Hepatocyte (in vitro differentiated cells): ENCODE results near the gene CCDC136. TPM values are rescaled to one million over a fixed set of nuclear protein-coding genes. Genes with fewer than 3 reads are reported as not detected.

ENCODE experiments used
- DNase-seq: peaks from one replicate; pipeline ENCODE4 v3.0.0-alpha.2; 2016; ENCODE audit warnings: low spot score
- H2AFZ ChIP-seq: fragments of 200-600 bp; sonication (generic); 2 replicates; pipeline ENCODE4 v1.6.0; 2016; ENCODE audit warnings: antibody characterized with exemption, mild to moderate bottlenecking
- H3K27ac ChIP-seq: fragments of 200-600 bp; sonication (generic); 2 replicates; pipeline ENCODE4 v1.5.1; 2016; ENCODE audit warnings: mild to moderate bottlenecking
- H3K27me3 ChIP-seq: fragments of 200-600 bp; sonication (generic); 2 replicates; pipeline ENCODE4 v1.6.1; 2016
- H3K36me3 ChIP-seq: fragments of 200-600 bp; sonication (generic); replicated peaks from 2 replicates; pipeline ENCODE4 v1.5.1; 2016; ENCODE audit warnings: low read depth; ENCODE audit not compliant: insufficient read depth
- H3K4me1 ChIP-seq: fragments of 200-600 bp; sonication (generic); 2 replicates; pipeline ENCODE4 v1.5.1; 2016; ENCODE audit warnings: mild to moderate bottlenecking, moderate library complexity; ENCODE audit not compliant: insufficient read depth
- H3K4me2 ChIP-seq: fragments of 200-600 bp; sonication (generic); 2 replicates; pipeline ENCODE4 v1.6.0; 2016
- H3K4me3 ChIP-seq: fragments of 200-600 bp; sonication (generic); 2 replicates; pipeline ENCODE4 v1.5.1; 2016; ENCODE audit warnings: mild to moderate bottlenecking
- H3K79me2 ChIP-seq: fragments of 200-600 bp; sonication (generic); 2 replicates; pipeline ENCODE4 v1.6.0; 2017; ENCODE audit warnings: mild to moderate bottlenecking
- H3K9me2 ChIP-seq: fragments of 200-600 bp; sonication (generic); replicated peaks from 2 replicates; pipeline ENCODE4 v1.6.0; 2017; ENCODE audit warnings: mild to moderate bottlenecking; ENCODE audit not compliant: insufficient read depth
- H3K9me3 ChIP-seq: fragments of 200-600 bp; sonication (generic); 2 replicates; pipeline ENCODE4 v1.5.1; 2016; ENCODE audit warnings: low read depth, mild to moderate bottlenecking
- H4K20me1 ChIP-seq: fragments of 200-600 bp; sonication (generic); 2 replicates; pipeline ENCODE4 v1.6.0; 2016; ENCODE audit warnings: mild to moderate bottlenecking; ENCODE audit not compliant: insufficient read depth, poor library complexity, severe bottlenecking
- EZH2 ChIP-seq: fragments of 200-600 bp; sonication (generic); IDR thresholded peaks from 2 replicates; pipeline ENCODE4 v1.6.1; 2016; ENCODE audit warnings: antibody characterized with exemption, mild to moderate bottlenecking, borderline replicate concordance
- EZH2phosphoT487 ChIP-seq: fragments of 200-600 bp; sonication (generic); IDR thresholded peaks from one replicate; pipeline ENCODE4 v1.6.1; 2018; ENCODE audit warnings: antibody characterized with exemption, mild to moderate bottlenecking, low read depth, moderate library complexity; ENCODE audit not compliant: unreplicated experiment, severe bottlenecking
- WGBS: methylation state at CpG from one replicate; pipeline ENCODE4 v1.1.6; 2016; ENCODE audit warnings: low lambda C conversion rate; ENCODE audit errors: missing lambda C conversion rate; 5-methylcytosine and 5-hydroxymethylcytosine counted together
- polyA plus RNA-seq: library from polyadenylated mRNA; unstranded; fragments of >200 nt; fragmentation: Nextera tagmentation; extraction: Ambion mirVana; gene quantifications from 2 replicates; pipeline ENCODE4 v1.2.1, GENCODE V29; 2016
- total RNA-seq: library from RNA; depleted of rRNA; stranded (reverse); fragments of >200 nt; gene quantifications from 2 replicates; pipeline ENCODE4 v1.2.3, GENCODE V29; 2014
- TF ChIP-seq, protein P1 (sequence below): fragments of 200-600 bp; sonication (generic); IDR thresholded peaks from 2 replicates; pipeline ENCODE4 v1.5.1; 2016; ENCODE audit warnings: antibody characterized with exemption, mild to moderate bottlenecking; ENCODE audit not compliant: poor library complexity

The CCDC136 gene
- total and polyA plus RNA-seq, 2 experiments from 2014 or later, result 3.8 to 5.6 TPM

DNA sequence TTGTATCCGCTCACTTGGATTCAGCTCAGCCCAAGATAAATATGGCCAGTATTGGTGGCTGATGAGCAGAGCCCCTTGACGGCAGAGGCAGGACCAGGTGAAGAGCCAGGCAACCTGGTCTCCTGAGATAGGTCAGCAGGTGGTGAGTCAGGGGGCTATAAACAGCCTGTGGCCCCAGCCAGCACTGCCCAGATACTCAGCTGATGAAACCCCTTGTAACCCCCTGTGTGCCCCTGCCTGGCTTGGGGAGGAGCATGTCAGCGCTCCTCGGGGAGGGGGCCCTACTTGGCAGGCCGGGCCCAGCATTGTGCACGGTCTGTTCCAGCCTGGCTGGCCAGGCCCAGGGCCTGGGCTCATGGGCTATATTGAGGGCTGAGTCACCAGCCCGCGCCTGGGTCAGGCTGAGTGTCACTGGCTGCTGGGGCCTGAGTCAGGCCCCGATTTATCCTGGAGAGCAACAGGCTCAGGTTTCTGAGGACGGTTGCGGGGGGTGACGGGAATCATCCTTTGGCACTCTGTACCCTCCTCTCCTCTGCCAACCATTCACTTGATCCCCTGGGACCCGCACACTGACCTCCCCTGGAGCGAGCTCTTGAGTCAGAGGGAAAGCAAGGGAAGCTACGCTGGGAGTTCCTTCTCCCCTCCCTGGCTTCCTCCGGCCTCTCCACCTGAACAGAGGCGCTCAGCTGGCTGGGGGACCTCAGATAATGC, 35.6 kb downstream of the CCDC136 start:
- Histone ChIP-seq H3K4me2 (peak overlapping the region; percentile 45), H3K36me3 (no peaks in the 10 kb centered on the region), H3K27ac (peak overlapping the region; percentile 89), H3K9me3 (no peaks in the 10 kb centered on the region), H3K27me3 (peaks cover 6% of the 10 kb centered on the region), H2AFZ (no peak overlapping the region), H3K79me2 (peaks cover 2% of the 10 kb centered on the region), H4K20me1 (no peaks in the 10 kb centered on the region), H3K4me1 (peaks cover 43% of the 10 kb centered on the region), H3K9me2 (no peaks in the 10 kb centered on the region), H3K4me3 (no peak overlapping the region)
- TF ChIP-seq EZH2phosphoT487 (no peak), EZH2 (no peak)
- TF ChIP-seq, protein P1, sequence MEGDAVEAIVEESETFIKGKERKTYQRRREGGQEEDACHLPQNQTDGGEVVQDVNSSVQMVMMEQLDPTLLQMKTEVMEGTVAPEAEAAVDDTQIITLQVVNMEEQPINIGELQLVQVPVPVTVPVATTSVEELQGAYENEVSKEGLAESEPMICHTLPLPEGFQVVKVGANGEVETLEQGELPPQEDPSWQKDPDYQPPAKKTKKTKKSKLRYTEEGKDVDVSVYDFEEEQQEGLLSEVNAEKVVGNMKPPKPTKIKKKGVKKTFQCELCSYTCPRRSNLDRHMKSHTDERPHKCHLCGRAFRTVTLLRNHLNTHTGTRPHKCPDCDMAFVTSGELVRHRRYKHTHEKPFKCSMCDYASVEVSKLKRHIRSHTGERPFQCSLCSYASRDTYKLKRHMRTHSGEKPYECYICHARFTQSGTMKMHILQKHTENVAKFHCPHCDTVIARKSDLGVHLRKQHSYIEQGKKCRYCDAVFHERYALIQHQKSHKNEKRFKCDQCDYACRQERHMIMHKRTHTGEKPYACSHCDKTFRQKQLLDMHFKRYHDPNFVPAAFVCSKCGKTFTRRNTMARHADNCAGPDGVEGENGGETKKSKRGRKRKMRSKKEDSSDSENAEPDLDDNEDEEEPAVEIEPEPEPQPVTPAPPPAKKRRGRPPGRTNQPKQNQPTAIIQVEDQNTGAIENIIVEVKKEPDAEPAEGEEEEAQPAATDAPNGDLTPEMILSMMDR, result no peak
- 67% methylated on average over 17 of the region's 17 CpGs for WGBS
- DNase-seq, result peak; percentile 74

DNA sequence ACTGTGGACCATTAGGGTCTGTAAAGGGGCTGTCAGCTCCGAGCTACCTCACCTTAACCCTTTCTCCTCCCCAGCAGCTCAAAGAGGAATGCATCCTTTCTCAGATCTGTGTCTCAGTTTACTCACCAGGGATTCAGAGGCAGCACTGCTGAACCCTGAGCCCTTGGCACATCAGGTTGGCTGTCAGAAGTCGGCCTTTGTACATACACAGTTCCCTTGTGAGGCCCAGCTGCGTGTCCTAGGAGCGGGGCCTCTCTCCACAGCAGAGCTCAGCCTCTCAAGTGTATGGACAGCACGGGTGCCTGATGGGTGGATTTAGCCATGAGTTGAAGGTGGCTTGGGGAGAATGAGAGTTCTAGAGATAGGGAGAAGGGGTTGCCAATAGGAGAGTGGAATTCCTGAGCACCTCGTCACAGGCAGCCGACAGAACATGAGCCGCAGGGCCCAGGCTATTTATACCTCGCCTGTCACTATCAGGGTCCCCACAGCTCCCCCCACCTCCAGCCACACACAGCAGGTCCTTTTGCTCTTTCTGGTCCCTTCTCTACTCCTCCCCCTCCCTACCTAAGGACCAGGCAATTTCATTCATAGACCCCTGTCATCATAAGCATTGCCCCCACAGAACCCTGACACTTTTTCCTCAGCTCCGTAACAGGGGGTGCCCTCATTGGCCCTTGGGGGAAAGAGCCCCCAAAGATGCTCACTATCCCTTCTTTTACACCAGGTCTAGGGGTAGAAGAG, 36.4 kb downstream of the CCDC136 start:
- 32% methylated on average over 10 of the region's 10 CpGs for WGBS
- peaks cover 2% of the 10 kb centered on the region for H3K79me2 ChIP-seq
- TF ChIP-seq, protein P1, result no peak
- TF ChIP-seq EZH2 (no peak), EZH2phosphoT487 (no peak)
- H4K20me1 ChIP-seq, result no peaks in the 10 kb centered on the region
- peak overlapping the region; percentile 45 for H3K4me2 ChIP-seq
- no peak overlapping the region for H3K4me3 ChIP-seq
- DNase-seq, result peak; percentile 82
- no peak overlapping the region for H2AFZ ChIP-seq
- no peaks in the 10 kb centered on the region for H3K9me2 ChIP-seq
- no peaks in the 10 kb centered on the region for H3K36me3 ChIP-seq
- no peaks in the 10 kb centered on the region for H3K9me3 ChIP-seq
- peak overlapping the region; percentile 89 for H3K27ac ChIP-seq
- peaks cover 50% of the 10 kb centered on the region for H3K4me1 ChIP-seq
- H3K27me3 ChIP-seq, result peaks cover 6% of the 10 kb centered on the region

DNA sequence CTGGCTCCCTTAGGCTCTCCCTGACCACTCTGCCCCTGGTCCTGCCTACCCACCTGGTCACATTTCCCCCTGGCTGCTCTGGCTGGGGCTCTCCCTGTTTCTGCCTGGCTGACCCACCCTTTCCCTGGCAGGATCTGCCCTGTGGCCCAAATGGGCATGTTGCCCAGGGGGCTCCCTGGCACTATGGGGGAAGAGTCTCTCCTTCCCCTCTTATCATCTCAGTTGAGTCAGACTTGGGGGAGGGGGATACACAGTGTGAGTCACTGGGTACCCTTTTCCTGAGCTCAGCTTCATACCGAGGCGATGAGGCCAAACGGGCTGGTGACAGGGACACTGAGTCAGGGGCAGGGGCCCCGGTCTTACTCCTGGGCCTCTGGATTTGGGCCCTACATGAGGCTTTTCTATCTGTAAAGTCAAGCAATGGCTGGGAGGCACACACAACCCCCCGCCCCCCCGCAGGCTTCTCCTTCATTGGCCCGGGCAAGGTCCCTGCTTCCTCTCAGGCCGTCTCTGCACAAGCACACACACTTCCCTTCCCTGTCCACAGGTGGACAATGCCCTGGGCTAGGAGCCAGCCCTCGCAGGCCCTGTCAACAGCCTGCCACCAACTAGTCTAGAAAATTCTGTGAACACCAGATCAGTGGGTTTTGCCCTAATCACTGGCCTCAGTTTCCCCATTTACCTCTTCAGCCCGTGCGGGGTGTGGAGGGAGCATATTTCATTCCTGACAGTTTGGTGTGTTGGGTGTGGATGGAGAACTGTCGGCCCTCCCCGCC, 37.8 kb downstream of the CCDC136 start:
- peaks cover 6% of the 10 kb centered on the region for H3K27me3 ChIP-seq
- no peak overlapping the region for H3K4me3 ChIP-seq
- H3K27ac ChIP-seq, result peak overlapping the region; percentile 80
- no peak for TF ChIP-seq EZH2phosphoT487
- no peak for TF ChIP-seq EZH2
- TF ChIP-seq, protein P1, result no peak
- H3K9me3 ChIP-seq, result no peaks in the 10 kb centered on the region
- peak overlapping the region; percentile 95 for H3K4me2 ChIP-seq
- peak; percentile 63 for DNase-seq
- H3K36me3 ChIP-seq, result no peaks in the 10 kb centered on the region
- WGBS, result 24% methylated on average over 11 of the region's 13 CpGs
- H3K79me2 ChIP-seq, result peaks cover 2% of the 10 kb centered on the region
- no peak overlapping the region for H2AFZ ChIP-seq
- H3K9me2 ChIP-seq, result no peaks in the 10 kb centered on the region
- no peaks in the 10 kb centered on the region for H4K20me1 ChIP-seq
- peaks cover 63% of the 10 kb centered on the region for H3K4me1 ChIP-seq
